GM19328 (cell line): Measurements from ENCODE around the gene SMLR1.

ENCODE experiments used
- ATAC-seq: cut with Tn5 transposase; IDR thresholded peaks from one replicate; pipeline ENCODE4 v1.9.1; 2021; ENCODE audit warnings: mild to moderate bottlenecking, moderate library complexity; ENCODE audit not compliant: unreplicated experiment

Gene SMLR1

DNA sequence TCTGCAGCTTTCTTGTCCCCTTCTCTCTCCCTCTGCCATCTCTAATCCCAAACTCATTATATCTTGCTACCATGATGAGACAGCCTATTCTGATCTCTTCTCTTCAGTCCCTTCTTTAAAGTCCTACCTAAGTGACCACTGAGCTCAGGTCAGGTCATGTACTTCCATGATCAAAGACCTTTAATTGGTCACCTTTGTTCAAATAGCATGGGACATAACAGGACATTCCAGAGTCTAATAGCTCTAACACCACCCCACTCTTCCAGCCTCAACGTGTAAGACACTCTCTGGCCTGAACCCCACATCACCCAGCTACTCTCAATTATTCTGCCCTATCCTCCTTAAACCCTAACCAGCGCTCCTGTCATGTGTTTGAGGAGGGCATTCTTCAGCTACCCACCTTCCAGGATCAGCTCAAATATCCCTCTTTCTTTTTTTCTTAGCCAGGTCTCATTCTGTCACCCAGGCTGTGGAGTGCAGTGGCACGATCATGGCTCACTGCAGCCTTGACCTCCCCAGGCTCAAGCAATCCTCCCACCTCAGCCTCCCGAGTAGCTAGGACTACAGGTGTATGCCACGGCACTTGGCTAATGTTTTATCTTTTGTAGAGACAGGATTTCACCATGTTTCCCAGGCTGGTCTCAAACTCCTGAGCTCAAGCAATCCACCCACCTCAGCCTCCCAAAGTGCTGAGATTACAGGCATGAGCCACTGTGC lies 2.1 kb upstream of the SMLR1 start:
- no peak for ATAC-seq

- no peak for ATAC-seq
These were observed 1.3 kb upstream of the SMLR1 start for GRCh38 chr6:130825772-130826441.

DNA sequence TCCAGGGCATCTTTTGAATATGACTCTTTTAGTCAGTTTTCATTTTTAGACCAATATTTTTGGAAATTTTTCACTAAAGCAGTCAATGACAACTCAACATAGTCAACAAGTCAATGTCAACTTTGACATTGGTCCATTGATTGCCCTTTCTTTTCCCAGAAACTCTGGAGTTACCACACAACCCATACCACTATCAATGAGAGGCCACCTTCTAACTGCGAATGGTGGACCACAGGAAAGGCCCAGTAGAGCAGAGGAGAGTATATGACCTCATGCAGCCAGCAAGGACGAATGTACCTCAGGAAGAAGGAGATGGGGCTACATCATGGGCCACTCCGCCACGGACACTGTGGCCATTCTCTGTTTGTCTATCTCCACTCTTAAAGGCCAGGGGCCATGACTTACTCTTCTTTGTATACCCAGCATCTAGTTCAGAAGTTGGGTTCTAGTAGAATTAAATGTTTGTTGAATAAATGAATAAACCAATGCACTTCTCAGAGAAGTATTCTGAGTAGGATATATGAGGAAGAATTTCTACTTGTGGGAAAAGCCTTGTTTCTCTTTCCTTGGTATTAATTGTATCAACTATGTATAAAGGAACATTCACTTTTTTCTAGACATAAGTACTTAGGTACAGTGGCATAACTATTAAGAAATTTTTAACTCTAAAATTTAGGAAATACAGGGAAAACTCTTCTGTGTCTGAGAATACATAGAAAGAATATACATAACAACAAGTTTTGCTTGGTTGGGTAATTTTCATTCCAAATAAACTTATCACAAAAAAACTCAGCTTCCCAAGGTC lies 562 bp upstream of the SMLR1 start:
- ATAC-seq: no peak

GRCh38 chr6:130829333-130829910 lies 2.2 kb downstream of the SMLR1 start:
- no peak for ATAC-seq

DNA sequence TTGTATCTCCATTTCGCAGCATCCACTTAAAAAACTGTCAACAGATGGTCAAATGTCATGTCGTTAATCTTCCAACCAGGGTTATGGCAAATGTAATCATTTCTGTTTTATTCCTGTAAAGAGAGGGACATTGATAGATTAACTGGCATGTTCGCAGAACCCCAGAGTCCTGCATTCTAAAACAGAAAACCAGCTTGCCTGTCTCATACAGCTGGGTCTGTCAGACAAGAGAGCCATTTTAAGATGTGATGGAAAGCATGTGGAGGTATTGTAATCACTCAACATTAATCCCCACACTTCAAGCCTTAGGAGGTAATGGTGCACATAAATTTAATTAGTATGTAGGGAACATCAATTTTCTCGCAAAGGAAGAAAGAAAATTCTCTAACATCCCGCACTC lies 4.4 kb downstream of the SMLR1 start:
- no peak for ATAC-seq

DNA sequence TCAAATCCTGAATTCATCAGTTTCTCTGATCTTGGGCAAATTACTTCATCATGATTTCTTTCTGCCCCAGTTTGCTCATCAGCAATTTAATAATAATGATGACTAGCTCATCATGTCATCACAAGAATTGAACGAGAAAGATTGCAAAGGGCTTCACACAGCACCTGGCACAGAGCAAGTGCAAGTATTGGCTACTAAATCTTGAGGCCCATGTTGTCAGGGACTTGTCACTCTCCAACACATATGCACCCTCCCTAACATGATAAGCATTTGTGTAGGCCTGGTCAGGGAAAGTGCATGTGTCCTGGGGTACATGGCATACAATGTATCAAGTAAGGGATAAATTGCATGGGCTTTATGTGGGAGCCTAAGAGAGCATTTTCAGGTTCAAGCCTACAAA lies 6.4 kb downstream of the SMLR1 start:
- no peak for ATAC-seq

- no peak for ATAC-seq
These were observed 7.5 kb downstream of the SMLR1 start for GRCh38 chr6:130834482-130835251.

- no peak for ATAC-seq
These were observed 8.9 kb downstream of the SMLR1 start for GRCh38 chr6:130836055-130836640.

DNA sequence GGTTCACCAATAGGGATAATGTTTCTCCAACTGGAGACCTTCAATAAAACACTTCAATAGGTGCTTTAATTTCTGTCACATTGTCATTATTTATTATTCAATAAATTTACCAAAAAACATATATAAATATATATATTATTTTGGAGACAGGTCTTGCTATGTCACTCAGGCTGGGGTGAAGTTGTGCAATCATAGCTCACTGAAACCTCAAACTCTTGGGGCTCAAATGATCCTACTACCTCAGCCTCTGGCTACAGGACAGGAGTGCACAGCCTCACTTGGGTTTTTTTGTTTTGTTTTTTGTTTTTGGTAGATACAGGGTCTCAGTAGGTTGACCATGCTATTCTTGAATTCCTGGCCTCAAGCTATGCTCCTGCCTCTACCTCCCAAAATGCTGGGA lies 9.9 kb downstream of the SMLR1 start:
- ATAC-seq: no peak

GRCh38 chr6:130838250-130838860 lies 11.1 kb downstream of the SMLR1 start:
- ATAC-seq: no peak

DNA sequence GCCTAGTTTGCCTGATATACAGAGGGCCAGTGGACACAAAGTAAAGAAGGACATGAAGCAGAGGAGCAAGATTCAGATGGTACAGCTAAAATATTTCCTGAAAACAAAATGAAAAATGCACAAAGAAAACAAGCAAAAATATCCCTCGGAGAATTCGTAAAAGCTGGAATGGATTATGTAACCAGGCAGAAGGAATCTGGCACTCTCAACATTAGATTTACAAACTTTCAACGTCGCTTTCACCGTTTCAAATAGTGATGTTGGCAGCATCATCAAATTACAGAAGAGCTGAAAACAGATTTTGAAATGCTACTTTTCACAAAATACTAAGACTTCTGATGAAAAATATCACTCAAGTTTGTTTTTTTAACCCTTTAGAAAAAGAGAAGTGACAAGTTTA lies 11.7 kb downstream of the SMLR1 start:
- ATAC-seq: no peak

- no peak for ATAC-seq
These were observed 12.2 kb downstream of the SMLR1 start for GRCh38 chr6:130839379-130839778.

DNA sequence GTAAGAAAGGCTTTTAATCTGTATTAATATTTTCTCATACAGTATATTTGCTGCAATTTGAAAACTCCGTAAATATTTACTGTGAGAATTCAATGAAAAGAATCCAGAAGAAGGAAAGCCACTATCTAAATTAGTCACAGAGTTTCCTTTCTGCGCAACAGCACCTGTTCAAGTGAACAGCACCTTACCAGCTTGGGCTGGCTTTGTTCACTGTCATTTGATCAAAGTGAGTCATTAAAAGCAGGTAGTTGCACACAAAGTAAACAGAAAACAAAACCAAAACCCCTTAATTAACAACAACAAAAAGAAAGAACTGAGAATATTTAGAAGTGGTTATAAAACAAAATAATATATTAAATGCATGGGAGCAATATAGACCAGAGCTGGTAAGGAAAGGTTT lies 12.8 kb downstream of the SMLR1 start:
- ATAC-seq: no peak

GRCh38 chr6:130841128-130841728 lies 14.0 kb downstream of the SMLR1 start:
- no peak for ATAC-seq

DNA sequence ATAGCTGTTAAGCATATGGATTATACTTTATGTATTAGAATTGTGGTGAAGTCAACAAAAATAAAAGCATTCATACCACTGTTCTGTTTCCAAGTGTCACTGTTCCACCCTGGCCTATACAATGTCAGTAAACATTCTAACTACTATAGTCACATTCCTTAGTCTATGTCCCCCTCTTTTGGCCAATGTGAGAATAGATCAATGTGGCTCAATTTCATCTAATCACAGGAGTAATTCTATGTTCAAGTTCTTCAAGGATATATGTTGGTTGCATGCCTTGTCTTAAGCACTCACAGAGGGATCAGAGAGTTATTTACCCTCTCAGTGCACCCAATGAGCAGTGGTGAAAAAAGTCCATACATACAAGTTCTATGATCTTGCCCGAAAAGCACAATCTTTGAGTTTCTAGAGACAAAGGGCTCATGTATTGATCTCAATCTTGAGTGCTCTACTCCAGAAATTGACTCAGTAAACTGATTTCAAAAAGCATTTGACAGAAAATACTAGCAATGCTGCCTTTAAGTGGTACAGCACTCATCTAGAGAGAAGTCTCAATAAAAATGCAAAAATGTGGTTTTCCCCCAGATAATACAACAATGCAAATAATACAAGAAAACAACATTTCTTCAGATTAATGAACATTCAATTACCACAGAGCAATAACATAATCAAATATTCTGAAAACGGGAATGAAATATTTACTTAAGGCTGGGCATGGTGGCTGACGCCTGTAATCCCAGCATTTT lies 16.5 kb downstream of the SMLR1 start:
- ATAC-seq: peak; percentile 67

DNA sequence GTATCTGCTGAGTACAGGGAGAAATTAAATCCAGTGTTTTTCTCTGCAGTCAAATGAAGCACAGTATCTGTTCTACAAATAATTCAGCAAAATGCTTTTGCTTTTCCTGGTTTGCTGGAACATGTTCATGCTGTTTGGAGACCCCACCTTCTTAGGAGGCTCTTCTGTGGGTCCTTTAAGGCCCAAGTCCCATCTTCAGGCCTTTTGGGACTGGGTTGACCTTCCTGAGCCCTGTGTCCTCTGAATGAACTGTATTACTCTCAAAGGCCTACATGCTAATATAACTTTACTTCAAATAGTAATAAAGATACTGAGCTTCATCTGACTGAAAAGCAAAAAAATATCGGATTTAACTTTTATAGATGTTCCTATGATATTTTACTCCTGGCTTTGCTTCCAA lies 19.3 kb downstream of the SMLR1 start:
- no peak for ATAC-seq

DNA sequence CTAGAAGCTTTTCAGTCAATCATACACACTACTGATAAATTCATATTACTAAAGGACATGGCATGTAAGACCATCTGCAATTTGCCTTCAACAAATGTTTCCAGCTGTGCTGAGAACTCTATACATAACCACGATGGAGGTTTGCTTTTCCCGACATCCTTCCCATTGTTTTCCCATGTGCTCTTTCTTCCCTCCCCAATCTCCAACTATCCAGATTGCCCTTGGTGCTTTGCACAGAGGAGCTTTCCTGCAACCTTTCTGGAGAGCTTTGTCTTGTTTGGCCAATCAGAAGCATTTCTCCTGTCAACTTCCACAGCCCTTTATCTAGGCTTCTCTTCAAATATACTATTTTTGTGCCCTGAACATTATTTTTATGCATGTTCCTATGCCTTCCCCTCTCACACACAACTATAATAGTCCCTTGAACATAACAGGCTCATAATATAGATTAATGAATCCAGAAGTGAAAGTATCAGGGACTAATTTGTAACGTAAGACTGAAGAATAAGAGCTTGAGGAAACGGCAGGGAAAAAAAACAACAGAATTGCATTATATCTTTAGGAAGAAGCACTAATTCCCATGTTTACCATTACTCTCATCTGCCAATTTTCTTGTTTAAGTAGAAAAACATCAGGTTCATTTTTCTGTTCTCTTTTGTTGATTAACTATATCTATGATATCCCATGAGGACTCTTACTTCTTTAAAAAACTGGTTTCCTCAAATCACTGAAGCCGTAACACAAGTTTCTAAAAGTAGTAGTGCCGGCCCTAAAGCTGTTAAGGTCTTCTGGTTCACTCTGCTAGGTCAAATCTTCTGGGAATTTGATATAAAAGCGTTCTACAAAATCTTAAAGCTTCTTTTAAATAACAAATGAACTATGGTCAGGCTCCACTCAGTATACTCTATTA lies 20.1 kb downstream of the SMLR1 start:
- ATAC-seq: no peak

DNA sequence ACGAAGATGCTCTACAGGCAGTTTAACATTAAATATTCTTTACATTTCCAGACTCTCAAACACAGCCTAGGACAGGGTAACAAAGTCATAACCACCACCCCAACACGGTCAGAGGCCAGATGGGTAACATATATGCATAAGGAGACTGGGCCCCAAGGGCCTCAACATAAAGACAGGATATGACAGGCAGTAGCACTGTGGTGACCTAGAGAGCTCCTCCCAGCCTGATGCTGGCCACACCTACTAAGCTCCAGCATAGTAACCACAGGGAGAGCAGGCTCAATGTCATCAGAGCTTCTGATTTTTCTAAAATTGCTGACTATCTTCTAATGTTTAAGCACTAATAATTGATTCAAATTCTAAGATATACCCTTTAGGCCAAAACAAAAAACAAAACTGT lies 21.7 kb downstream of the SMLR1 start:
- peak; percentile 71 for ATAC-seq
